GM18526 (cell line): ENCODE measurements around the gene UBXN2A.
A peak's percentile ranks its signal among the peaks of the same experiment; 100 is the strongest.

Experiments used
- POLR2A ChIP-seq: IDR thresholded peaks from 3 replicates; pipeline ENCODE4 v1.6.1; 2011; ENCODE audit not compliant: insufficient read length; ENCODE audit errors: extremely low read depth

UBXN2A gene

GRCh38 chr2:23925702-23926289 is 14.5 kb upstream of the UBXN2A start:
- TF ChIP-seq POLR2A = peak; percentile 74

DNA sequence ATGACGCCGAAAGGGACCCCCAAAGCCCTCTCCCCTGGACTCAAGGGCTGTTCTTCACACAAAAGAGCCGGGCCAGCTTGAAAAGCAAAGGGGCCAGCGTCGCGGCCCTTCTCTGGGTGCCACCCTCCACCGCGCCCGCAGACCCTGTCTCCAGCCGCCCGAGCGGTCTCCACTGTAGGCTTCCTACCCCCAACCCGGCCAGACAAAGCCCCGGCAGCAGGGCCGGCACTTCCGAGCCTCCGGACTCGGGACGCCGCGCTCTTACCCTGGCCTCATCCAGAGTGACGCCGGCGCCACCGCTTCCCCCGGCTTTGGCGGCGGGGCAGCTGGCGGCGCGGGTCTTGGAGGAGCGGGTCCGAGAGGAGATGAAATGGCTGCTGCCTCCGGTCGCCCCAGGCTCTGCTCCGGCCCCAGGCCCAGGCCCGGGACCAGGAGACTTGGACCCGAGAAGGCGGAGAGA is 13.9 kb upstream of the UBXN2A start:
- TF ChIP-seq POLR2A = no peak

DNA sequence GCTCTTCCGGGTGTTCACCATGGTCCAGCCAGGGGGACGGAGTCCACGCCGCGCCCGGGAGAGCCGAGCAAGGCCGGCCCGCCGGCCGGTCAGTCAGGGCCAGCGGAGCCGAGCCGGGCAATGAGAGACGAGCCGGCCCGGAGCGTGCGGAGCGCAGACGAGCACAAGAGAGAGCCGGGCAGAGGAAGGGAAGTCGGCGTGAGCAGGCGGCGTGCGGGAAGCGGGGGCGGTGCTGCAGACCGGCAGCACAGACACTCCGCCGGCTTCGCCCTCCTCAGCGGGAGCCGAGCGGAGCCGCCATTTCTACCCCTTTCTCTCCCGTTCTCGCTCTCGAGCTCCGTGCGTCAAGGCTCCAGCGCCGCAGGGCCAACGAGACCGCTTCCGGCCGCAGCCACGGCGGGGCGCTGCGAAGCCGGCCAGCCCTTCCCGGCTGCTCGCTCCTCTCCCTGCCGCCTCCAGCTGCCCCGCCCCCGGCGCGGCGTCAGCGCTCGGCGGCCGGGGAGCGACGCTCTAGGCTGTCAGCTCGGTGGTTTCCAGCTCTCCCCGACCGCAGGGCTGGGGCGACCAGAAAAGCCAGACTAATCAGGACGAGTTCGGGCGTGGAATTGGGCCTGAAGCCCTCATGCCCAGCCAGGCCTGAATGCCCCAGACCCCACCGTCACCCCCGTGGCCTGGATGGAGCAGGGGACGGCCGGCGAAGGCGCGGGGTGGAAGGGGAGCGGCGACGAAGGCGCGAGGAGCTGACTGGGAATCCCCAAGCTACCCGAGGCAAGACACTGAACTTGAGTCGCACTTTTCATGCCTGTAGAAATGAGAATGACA is 13.3 kb upstream of the UBXN2A start, which contains the start of gene ATAD2B:
Gene ATAD2B (minus strand): TSS at position 374 of the 822 bp plus-strand sequence. CDS start 353 bp downstream, at position 21.
- TF ChIP-seq POLR2A = peak; percentile 89

DNA sequence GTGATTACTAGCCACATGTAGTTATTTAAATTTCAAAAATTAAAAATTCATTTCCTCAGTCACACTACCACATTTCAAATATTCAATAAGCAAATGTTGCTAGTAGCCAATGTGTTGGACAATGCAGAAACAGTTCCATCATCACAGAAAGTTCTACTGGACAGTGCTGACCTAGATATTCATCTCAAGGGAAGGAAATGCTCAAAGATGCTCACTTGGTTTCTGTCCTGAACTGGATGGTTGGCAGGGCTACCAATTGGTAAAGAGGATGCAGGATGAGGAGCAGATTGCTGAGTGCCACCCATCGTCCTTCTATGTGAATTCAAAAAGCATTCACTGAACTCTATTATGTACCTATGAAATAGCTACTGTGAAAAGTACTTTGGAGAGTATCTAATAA is 6.0 kb upstream of the UBXN2A start:
- no peak for TF ChIP-seq POLR2A

- no peak for TF ChIP-seq POLR2A
Measured at GRCh38 chr2:23940718-23941620, 706 bp downstream of the UBXN2A start.

DNA sequence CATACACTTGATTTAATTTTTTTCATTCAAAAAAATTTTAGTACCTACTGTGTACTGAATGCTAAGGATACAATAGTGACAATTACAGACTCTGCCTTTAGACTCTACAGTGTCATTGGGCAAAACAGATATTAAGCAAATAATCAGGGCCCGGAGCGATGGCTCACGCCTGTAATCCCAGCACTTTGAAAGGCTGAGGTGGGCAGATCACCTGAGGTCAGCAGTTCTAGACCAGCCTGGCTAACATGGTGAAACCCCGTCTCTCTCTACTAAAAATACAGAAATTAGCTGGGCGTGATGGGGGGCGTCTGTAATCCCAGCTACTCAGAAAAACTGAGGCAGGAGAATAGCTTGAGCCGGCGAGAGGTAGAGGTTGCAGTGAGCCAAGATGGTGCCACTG is 1.4 kb downstream of the UBXN2A start:
- TF ChIP-seq POLR2A = no peak

DNA sequence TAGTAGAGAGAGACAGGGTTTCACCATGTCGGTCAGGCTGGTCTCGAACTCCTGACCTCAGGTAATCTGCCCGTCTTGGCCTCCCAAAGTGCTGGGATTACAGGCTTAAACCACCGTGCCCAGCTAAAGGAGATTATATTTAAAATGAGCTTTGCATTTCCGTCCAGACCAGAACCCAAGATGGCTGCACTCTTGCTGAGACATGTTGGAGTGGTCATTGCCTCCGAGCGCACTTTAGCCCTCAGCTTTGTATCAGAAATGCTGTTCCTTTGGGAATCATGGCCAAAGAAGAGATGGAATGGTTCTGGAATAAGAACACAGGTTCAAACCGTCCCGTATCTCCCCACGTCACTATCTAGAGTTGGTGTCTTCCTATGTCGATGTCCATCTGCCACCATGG is 3.4 kb downstream of the UBXN2A start:
- no peak for TF ChIP-seq POLR2A

- TF ChIP-seq POLR2A = no peak
Measured at GRCh38 chr2:23944527-23944926, 4.3 kb downstream of the UBXN2A start.

GRCh38 chr2:23944976-23945375 is 4.7 kb downstream of the UBXN2A start:
- no peak for TF ChIP-seq POLR2A

GRCh38 chr2:23947350-23947749 is 7.1 kb downstream of the UBXN2A start:
- TF ChIP-seq POLR2A = no peak

- no peak for TF ChIP-seq POLR2A
Measured at GRCh38 chr2:23953625-23954024, 13.4 kb downstream of the UBXN2A start.

DNA sequence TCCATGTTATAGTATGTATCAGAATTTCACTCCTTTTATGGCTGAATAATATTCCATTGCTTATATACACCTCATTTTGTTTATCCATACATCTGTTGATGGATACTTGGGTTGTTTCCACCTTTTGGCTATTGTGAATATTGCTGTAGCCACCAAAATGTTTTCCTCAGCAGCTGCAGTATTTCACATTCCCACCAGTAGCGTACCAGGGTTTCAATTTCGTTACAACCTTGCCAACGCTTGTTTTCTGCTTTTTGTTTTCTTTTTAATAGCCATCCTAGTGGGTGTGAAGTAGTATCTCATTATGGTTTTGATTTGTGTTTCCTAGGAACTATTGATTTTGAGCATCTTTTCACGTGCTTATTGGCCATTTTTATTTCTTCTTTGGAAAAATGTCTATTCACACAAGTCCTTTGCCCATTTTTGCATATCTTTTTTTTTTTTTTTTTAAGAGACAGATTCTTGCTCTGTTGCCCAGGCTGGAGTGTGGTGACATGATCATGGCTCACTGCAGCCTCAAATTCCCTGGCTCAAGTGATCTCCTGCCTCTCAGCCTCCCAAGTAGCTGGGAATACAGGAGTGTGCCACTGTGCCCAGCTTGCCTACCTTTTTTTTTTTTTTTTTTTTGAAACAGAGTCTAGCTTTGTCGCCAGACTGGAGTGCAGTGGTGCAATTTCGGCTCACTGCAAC is 14.2 kb downstream of the UBXN2A start:
- TF ChIP-seq POLR2A = no peak

DNA sequence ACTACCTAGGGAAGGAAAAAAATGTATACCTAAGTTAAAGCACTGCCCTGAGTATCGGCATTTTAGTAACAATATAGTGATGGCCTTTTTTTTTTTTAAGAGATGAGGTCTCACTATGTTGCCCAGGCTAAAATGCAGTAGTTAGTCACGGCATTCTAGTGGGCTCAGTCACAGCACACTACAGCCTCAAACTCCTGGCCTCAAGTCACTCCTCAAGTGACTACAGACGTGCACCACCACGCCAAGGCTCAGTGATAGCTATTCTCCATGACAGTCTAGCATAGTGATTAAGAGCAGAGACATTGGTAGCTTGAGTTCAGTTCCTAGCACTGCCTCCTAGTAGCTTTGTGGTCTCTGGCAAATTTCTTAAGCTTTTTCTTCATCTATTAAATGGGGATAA is 27.6 kb downstream of the UBXN2A start:
- no peak for TF ChIP-seq POLR2A

GRCh38 chr2:23976883-23977282 is 36.6 kb downstream of the UBXN2A start:
- no peak for TF ChIP-seq POLR2A

GRCh38 chr2:23988371-23988770 is 48.1 kb downstream of the UBXN2A start:
- TF ChIP-seq POLR2A = no peak

DNA sequence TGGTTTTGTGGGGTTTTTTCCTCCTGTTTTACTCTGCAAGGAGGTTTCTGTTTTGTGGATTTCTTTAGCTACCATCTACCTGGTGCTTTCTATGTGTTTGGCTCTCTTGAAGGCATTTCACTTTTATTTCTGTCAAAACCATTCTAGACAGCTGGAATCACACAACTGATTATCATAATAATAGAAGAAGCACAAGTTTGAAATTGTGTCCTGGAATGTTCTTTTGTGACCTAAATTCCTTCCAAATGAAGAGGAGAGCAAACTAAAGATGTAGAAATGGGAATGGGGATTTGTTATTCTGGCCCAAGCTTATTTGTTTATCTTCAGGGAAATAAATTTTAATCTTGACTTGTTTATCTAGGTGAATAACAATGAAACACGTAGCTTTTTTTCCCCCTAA is 52.7 kb downstream of the UBXN2A start:
- no peak for TF ChIP-seq POLR2A
